NCI-H748 (cell line): ENCODE results near the gene AXIN1.
"Not testable (repeated sequence)": the region's sequence is repeated elsewhere in the genome, so short reads cannot be mapped to it uniquely, and the experiment has no call there.

Source experiments
- DNase-seq: peaks from one replicate; lab custom pipeline; 2025; ENCODE audit not compliant: unreplicated experiment; lab: John Stamatoyannopoulos, UW

The AXIN1 gene

GRCh38 chr16:370979-371514 lies 18.5 kb upstream of the AXIN1 start:
- DNase-seq, result no peak

DNA sequence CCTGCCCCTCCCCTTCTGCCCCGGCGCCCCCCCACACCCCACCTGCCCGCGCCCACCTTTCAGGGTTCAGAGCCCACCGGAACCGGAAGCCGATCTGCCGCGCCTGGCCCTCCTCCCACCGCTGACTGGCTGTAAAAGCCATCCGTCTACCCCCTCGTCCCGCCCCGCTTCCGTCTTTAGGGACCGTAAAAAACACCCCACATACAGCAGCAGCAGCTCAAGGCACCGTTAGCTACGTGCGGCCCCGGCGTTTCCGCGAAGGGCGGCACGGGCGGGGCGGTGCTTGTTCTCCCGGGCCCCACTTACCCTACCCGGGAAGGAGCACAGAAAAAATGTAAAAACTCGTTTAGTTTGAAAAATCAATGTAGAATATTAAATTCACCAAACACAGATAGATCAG lies 17.9 kb upstream of the AXIN1 start, which contains the start of gene MRPL28:
Gene MRPL28 (minus strand): TSS at position 96 of the 400 bp plus-strand sequence. CDS start 320 bp downstream, outside the sequence.
- peak; percentile 89 for DNase-seq

GRCh38 chr16:369866-370436 lies 17.4 kb upstream of the AXIN1 start:
- no peak for DNase-seq

DNA sequence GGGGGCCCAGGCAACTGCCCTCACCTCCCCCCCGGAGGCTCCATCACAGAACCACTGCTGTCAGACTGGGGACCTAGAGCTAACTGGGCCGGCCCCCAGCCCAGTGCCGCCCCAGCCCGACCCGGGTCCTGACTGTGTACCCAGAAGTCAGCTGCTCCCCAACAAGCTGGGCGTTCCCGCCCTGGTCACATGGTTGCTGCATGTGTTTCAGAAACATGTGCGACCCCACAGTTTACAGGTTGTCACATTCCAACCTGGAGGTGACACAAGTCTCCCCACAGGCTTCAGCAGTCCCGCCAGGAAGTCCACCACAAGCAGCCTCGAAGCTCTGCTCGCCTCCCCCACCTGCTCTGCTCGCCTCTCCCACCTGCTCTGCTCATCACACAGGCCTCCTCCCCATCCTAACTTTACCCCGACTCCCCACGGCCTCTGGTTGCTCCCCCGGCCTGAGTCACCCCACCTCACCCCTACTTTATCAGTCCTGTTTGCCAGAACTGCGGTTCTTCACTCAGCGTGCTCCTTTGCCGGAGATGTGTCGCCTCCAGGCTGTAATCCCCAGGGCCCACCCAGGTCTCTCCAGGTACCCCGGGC lies 16.8 kb upstream of the AXIN1 start:
- DNase-seq, result no peak

- DNase-seq, result no peak
These were observed 16.1 kb upstream of the AXIN1 start for GRCh38 chr16:368388-369158.

GRCh38 chr16:367333-367903 lies 14.9 kb upstream of the AXIN1 start:
- DNase-seq, result no peak

GRCh38 chr16:366476-366875 lies 14.0 kb upstream of the AXIN1 start:
- DNase-seq, result no peak

- no peak for DNase-seq
These were observed 12.3 kb upstream of the AXIN1 start for GRCh38 chr16:364595-365491.

DNA sequence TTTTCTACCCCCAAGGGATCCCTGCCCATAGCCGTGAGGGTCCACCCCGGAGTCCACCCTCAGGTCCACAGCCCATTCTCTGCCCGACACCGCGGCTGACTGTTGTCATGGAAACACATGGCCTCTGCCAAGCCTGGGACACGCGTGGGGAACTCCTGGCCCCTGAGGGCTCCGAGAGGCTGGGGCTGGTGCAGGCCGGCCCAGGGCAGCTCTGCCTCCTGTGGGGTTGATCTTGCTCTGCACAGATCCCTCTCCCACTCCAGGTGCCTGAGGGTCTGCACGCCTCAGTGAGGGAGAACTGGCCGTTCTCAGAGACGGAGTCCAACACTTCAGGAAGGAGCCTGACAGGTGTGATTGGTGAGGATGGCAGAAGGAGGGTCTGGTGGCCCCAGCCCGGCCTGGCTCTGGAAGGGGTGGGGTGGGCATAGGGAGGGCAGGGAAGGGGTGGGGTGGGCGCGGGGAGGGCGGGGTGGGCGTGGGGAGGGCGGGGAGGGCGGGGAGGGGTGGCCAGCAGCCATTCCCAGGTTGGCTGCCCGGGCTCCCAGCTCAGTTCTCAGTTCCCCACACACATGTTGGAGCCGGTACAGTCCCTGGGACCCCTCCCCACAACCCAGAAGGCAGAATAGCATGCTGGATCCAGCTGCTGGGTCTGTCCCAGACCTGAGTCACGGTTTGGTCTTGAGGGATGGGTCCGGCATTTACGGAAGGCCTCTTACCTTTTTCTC lies 11.4 kb upstream of the AXIN1 start:
- DNase-seq, result no peak

DNA sequence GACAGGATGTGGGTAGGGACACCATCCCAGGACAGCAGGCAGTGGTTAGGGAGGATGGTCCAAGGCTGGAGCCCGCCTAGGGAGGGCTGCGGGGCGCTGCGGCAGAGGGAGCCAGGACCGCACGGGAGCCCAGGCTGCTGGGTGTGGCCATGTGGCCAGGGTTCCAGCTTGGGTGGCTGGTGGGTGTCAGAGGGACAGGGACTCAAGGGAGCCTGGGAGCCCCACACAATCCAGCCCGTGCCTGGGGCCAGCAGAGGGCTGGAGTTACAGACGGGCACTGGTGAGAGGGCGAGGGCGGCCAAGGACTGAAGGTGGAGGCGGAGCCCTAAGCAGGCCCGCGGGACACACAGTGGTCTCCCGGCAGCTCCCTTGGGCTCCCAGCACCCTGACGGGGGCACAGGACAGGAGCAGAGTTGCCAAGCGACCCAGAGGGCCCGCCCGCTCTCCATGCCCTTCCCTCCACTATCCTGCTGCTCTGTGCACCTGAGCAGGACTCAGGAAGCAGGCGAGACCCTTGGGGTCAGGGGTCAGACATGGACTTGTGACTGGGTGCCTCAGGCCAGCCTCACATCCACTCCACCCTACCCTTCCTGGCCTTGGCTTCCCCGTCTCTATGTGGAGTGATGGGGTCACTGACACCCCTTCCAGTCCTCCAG lies 10.7 kb upstream of the AXIN1 start:
- DNase-seq, result no peak

GRCh38 chr16:362702-362999 lies 10.1 kb upstream of the AXIN1 start:
- DNase-seq, result not testable (repeated sequence)

- peak; percentile 77 for DNase-seq
These were observed 9.6 kb upstream of the AXIN1 start for GRCh38 chr16:361872-362701.

GRCh38 chr16:361341-361871 lies 8.9 kb upstream of the AXIN1 start:
- peak; percentile 7 for DNase-seq

GRCh38 chr16:360698-361336 lies 8.3 kb upstream of the AXIN1 start:
- DNase-seq, result no peak

DNA sequence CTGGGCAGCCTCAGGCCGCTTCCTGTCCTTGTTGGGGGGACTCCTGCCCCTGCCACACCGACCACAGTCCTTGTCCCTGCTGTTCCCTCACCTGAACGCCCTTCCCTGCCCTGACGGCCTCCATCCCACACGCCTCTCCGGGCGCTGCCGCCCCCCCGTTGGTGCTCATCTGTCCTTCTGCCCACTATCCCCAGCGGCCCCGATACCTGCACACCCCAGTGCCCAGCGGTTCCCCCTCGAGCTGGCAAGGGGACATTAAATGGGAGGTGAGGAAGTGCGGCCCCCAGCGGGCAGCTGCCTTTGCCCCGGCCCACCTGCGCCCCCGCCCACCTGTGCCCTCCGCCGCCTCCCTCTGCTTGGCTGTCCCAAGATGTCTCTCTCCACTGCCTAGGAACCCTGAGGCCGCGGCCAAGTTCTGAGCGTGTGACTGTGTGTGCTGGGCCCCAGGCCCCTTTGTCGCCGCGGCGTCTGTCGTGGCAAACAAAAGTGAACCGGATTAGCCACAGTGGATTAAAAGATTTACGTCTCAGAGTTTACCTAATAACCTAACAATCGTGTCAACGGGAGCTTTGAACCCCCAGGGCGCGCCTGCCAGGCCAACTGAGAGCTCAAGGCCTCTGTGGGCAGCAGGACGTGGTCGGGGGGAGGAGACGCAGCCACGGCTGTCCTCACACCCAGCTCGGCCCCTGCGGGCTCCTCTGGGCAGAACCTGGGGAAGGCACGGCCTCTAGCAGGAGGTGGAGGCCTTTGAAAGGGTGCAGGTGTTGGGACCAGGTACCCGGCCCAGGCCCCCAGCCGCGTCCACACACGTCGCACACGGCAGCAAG lies 7.6 kb upstream of the AXIN1 start:
- DNase-seq, result no peak

DNA sequence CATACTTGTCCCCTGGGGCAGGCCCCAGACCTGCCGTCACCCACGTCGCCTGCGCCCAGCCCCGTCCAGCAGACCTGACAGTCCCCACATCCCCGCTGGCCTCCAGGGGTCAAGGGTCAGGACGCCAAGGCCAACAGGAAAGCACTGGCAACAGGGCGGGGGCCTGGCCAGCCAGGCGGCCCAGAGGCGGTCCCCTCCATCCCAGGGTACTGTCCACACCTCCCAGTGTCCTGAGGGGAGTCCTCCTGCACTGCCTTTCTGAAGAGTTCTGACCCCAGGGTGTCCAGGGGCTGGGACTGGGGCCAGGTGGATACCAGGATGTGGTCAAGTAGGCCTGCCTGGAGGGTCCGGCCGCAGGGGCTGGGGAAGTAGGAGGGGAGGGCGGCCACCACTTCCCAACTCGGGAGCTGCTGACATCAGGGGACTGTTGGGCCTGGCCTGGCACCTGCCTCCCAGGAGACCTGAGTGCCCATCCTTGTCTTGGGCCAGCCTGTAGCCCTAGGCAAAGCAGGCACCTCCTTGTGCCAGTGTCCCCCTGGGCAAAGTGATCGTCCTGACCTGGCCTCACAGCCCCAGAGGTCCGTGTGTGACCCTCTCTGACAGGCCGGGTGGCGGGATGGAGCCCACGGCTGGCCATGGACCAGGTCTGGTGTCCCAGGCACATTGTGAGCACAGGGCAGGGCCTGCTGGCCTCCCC lies 6.7 kb upstream of the AXIN1 start:
- no peak for DNase-seq

DNA sequence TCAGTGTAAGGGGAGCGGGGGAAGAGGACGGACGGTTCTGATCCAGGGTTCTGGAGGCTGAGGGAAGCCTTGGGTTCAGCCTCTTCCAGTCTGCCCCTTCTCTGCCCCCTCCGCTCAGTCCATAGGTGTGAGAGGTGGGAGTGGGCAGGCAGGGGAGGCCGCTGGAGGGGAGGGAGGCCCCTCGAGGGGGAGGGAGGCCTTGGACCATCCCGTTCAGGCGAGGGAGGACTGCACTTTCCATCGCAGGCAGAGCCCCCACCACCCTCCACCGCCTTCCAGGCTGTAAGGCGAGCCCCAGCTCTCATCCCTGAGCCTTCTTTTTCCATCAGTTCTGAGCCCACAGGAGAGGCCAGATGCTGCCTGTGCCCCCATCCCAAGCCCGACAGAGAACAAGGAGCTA lies 4.2 kb upstream of the AXIN1 start:
- DNase-seq, result no peak
